Fibroblast of lung (primary cell): ENCODE measurements around the gene SLC24A3. TPM values are rescaled to one million over a fixed set of nuclear protein-coding genes. Genes with fewer than 3 reads are reported as not detected.

Experiments used
- DNase-seq, 2 donors: peaks; one replicate each; pipeline versions ENCODE4 v3.0.0 to v3.0.0-alpha.2; 2010; ENCODE audit warnings: low read depth in 2 of 2
- H2AFZ ChIP-seq: 2 replicates; pipeline ENCODE4 v1.5.1; 2012; ENCODE audit warnings: low read length, control low read depth, inconsistent platforms
- H3K27ac ChIP-seq: 2 replicates; pipeline ENCODE4 v1.5.1; 2011; ENCODE audit warnings: low read length, control low read depth; ENCODE audit not compliant: insufficient read depth
- H3K27me3 ChIP-seq: 2 replicates; pipeline ENCODE4 v1.5.1; 2011; ENCODE audit warnings: mild to moderate bottlenecking, low read length; ENCODE audit not compliant: control insufficient read depth, insufficient read depth
- H3K36me3 ChIP-seq: 2 replicates; pipeline ENCODE4 v1.5.1; 2011; ENCODE audit warnings: low read length; ENCODE audit not compliant: control insufficient read depth, insufficient read depth
- H3K4me1 ChIP-seq: 2 replicates; pipeline ENCODE4 v1.5.1; 2011; ENCODE audit warnings: low read length; ENCODE audit not compliant: control insufficient read depth, insufficient read depth; ENCODE audit errors: extremely low read depth
- H3K4me2 ChIP-seq: 2 replicates; pipeline ENCODE4 v1.5.1; 2011; ENCODE audit warnings: low read length, control low read depth; ENCODE audit not compliant: insufficient read depth; ENCODE audit errors: extremely low read depth
- H3K4me3 ChIP-seq, 4 experiments: fragments of 200-600 bp in 1 of 4; sonication (generic) in 1 of 4; replicated peaks in 1 of 4; 2 replicates each; pipeline ENCODE4 v1.5.1; 2011 to 2016; ENCODE audit warnings: low read length in 4 of 4, low read depth in 3 of 4, mild to moderate bottlenecking in 3 of 4, control low read depth in 2 of 4, inconsistent platforms in 1 of 4, mixed read lengths in 1 of 4; ENCODE audit not compliant: insufficient read depth in 1 of 4; ENCODE audit errors: control extremely low read depth in 1 of 4
- H3K79me2 ChIP-seq: 2 replicates; pipeline ENCODE4 v1.5.1; 2012; ENCODE audit warnings: mild to moderate bottlenecking, low read length, inconsistent platforms; ENCODE audit not compliant: control insufficient read depth, insufficient read depth
- H3K9ac ChIP-seq: 2 replicates; pipeline ENCODE4 v1.5.1; 2011; ENCODE audit warnings: mild to moderate bottlenecking, low read length, control low read depth; ENCODE audit not compliant: insufficient read depth
- H3K9me3 ChIP-seq: 2 replicates; pipeline ENCODE4 v1.5.1; 2012; ENCODE audit warnings: low read depth, low read length; ENCODE audit not compliant: control insufficient read depth, insufficient read depth
- H4K20me1 ChIP-seq: 2 replicates; pipeline ENCODE4 v1.5.1; 2011; ENCODE audit warnings: low read length; ENCODE audit not compliant: control insufficient read depth, insufficient read depth; ENCODE audit errors: extremely low read depth
- CTCF ChIP-seq, 2 donors: IDR thresholded peaks in 1 of 2; conservative IDR thresholded peaks in 1 of 2; 1 replicate in 1 of 2; 2 replicates in 1 of 2; pipeline ENCODE4 v1.5.1; 2011 to 2012; ENCODE audit warnings: low read length in 2 of 2, control low read depth in 1 of 2, inconsistent platforms in 1 of 2, low read depth in 1 of 2, mild to moderate bottlenecking in 1 of 2
- EZH2 ChIP-seq: IDR thresholded peaks from 2 replicates; pipeline ENCODE4 v1.5.1; 2012; ENCODE audit warnings: low read length, control low read depth, mild to moderate bottlenecking; ENCODE audit errors: missing control alignments
- polyA plus RNA-seq, 2 donors: library from polyadenylated mRNA; depleted of rRNA in 1 of 2; stranded (reverse) in 1 of 2; unstranded in 1 of 2; fragments of >200 nt; gene quantifications; 2 replicates each; pipeline ENCODE4 v1.2.1, GENCODE V29; 2011 to 2012; ENCODE audit warnings: missing spikeins in 1 of 2
- total RNA-seq: library from RNA; depleted of rRNA; stranded (reverse); fragments of >200 nt; gene quantifications from 2 replicates; pipeline ENCODE4 v1.2.1, GENCODE V29; 2014

Gene SLC24A3
- total and polyA plus RNA-seq, 2 donors (not counting 1 experiment from before 2014, with no cell fraction given) = 0.03 to 1.8 TPM

- no peak overlapping the region for H3K9ac ChIP-seq
- no peaks in the 10 kb centered on the region for H3K27me3 ChIP-seq
- no peaks in the 10 kb centered on the region for H4K20me1 ChIP-seq
- no peaks in the 10 kb centered on the region for H3K36me3 ChIP-seq
- no peak overlapping the region for H3K4me2 ChIP-seq
- H3K4me1 ChIP-seq = no peaks in the 10 kb centered on the region
- H3K4me3 ChIP-seq = no peak overlapping the region
- no peaks in the 10 kb centered on the region for H3K79me2 ChIP-seq
- no peak for DNase-seq
- TF ChIP-seq CTCF (conservative IDR thresholded peaks at IDR 0.05 in 1 of 2, IDR thresholded peaks at IDR 0.05 in 1 of 2; ENCODE audit: low read depth in 1 of 2, low read length in 2 of 2) (no peak), EZH2 (no peak)
- H2AFZ ChIP-seq = no peak overlapping the region
- H3K9me3 ChIP-seq = no peaks in the 10 kb centered on the region
- H3K27ac ChIP-seq = no peak overlapping the region
Measured at GRCh38 chr20:19599200-19599599, 386.8 kb downstream of the SLC24A3 start.

GRCh38 chr20:19600042-19600441, 387.6 kb downstream of the SLC24A3 start:
- Histone ChIP-seq H3K4me1 (no peaks in the 10 kb centered on the region), H3K79me2 (no peaks in the 10 kb centered on the region), H2AFZ (no peak overlapping the region), H3K9me3 (no peaks in the 10 kb centered on the region), H3K4me3 (no peak overlapping the region), H3K27ac (no peak overlapping the region), H3K27me3 (no peaks in the 10 kb centered on the region), H3K9ac (no peak overlapping the region), H4K20me1 (no peaks in the 10 kb centered on the region), H3K4me2 (no peak overlapping the region), H3K36me3 (no peaks in the 10 kb centered on the region)
- TF ChIP-seq EZH2 (no peak), CTCF (conservative IDR thresholded peaks at IDR 0.05 in 1 of 2, IDR thresholded peaks at IDR 0.05 in 1 of 2; ENCODE audit: low read depth in 1 of 2, low read length in 2 of 2) (no peak)
- DNase-seq = no peak

- Histone ChIP-seq H3K9ac (no peak overlapping the region), H3K4me2 (no peak overlapping the region), H3K27ac (no peak overlapping the region), H3K27me3 (no peaks in the 10 kb centered on the region), H4K20me1 (no peaks in the 10 kb centered on the region), H3K36me3 (no peaks in the 10 kb centered on the region), H3K79me2 (no peaks in the 10 kb centered on the region), H3K9me3 (no peaks in the 10 kb centered on the region), H2AFZ (no peak overlapping the region), H3K4me3 (no peak overlapping the region), H3K4me1 (no peaks in the 10 kb centered on the region)
- TF ChIP-seq CTCF (conservative IDR thresholded peaks at IDR 0.05 in 1 of 2, IDR thresholded peaks at IDR 0.05 in 1 of 2; ENCODE audit: low read depth in 1 of 2, low read length in 2 of 2) (no peak), EZH2 (no peak)
- no peak for DNase-seq
Measured at GRCh38 chr20:19601126-19601810, 388.8 kb downstream of the SLC24A3 start.
